NCI-H128 (cell line): ENCODE data around the gene EXT2.

Experiments used
- DNase-seq: peaks from one replicate; lab custom pipeline; 2025; ENCODE audit not compliant: unreplicated experiment; lab: John Stamatoyannopoulos, UW

Gene EXT2

DNA sequence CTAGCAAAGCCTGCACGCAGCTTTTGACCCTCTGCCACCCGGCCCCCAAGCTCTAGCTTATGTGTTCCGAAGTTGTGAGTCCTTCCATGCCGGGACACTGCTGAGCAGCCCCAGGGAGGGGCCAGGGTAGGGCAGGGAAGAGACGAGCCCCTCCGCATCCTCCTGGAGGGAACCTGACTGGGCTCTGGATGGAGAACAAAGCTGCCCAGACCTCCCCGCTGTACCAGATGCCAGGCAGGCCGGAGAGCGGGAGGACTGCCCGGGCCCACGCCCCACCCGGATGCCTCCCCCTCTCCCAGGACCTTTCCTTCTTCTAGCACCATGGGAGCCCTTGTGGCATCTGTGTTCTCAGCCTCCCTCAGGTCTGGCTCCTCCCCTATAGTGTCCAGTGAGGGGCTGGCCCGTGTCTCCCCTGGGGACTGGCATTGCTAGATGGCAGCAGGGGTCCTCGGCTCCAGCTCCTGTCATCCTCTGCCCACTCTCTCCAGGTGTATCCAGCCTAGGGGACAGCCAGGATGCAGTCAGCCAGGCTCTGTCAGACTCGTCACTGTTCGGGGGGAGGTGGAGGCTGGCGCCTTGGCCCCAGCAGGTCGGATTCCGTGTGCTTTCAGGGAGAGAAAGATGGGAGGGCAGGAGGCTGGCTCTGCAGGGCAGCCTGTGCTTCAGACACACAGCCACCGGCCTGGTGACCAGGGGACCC, 168.4 kb downstream of the EXT2 start:
- DNase-seq: no peak

DNA sequence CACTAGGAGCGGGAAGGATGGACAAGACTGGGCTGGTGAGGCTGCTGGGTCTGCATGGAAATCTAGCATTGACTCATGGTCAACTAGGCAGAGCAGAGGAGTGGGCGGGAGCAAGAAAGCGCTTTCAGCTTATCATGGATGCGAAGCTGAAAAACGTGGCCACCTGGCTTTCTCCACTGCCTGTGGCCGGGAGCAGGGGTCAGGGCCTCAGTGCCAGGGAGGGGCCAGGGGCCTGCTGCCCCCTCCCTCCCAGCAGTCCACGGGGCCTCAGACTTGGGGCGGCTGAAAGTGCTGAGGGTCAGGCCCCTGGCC, 168.9 kb downstream of the EXT2 start:
- DNase-seq: no peak

DNA sequence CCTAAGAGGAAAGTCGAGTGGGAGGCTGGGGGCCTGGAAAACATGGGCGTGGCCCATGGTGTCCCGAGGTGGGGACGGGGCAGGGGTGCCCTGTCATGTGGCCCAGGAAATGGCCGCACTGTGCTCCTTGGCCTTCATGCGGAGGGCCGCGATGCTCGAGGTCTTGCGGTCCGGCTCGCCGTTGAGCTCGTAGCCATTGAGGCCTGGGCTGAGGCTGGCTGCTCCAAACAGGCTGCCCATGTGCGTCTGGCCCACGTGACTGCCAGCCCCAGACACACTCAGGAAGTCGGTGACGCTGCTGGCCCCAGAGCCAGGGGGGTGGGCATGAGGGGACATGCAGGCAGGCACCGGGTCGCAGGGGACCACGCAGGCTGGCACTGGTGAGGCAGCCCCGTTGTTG, 169.3 kb downstream of the EXT2 start:
- no peak for DNase-seq

DNA sequence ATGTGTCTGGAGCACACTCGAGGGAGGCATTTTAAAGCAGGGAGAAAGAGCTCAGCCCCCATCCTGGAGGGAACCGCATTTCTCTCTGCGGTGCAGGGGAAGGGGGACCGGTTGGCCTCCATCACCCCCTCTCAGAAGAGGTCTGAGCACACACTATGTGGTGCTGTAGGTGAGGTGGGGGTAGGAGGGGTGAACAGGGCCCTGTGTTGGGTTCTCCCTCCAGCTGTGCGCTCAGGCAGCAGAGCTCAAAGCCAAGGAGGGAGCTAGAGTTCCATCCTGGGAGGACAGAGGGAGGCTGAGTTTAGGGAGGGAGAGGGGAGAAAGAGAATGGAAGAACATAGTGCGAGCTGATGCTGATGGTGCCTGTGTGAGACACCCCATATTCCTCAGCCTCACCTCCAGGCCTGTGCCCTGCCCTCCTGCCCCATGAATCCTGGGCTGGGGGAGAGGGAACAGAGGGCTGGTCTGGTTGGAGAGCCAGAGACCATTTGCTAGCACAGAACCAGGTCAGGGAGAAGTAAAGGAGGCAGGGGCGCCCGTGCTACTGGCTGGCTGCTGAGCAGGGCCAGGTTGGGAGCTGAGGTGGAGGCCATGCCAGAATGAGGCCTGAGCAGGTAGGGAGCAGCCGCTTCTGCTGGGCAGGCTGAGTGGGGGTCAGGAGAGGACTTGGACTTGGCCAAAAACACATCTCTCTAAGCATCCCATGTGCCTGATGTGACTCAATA, 170.7 kb downstream of the EXT2 start:
- no peak for DNase-seq

DNA sequence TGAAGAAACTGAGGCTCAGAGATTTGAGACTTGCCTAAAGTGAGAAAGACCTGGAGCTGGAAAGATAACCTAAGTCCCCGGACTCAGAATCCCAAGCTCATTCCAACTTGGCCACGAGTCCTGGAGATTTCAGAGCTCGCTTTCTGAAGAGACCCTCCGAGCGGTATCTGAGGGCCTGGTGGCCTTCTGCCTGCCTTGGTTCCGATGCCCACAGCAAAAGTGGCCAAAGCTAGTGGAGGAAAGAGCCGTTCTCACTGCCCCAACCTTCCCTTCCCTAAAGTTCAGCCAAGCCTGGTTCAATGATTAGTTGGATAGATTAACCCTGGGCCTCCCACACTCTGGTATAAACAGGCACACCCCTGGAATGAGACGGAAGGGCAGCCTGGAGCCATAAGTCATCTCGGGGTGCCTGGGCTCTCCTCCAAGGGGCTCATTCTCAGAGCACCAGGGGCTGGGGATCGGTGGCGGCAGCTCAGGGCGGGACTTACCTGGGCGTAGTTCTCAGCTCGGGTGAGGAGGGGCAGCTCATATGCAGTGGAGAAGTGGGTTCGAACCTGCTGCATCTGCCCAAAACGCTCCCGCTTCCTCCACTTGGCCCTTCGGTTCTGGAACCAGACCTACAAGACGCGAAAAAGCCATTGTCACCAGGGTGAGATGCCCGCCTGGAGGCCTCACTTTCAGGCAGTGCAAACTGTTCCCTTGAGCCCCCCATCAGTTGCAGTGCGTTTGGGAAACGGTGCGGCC, 171.7 kb downstream of the EXT2 start:
- DNase-seq: no peak

DNA sequence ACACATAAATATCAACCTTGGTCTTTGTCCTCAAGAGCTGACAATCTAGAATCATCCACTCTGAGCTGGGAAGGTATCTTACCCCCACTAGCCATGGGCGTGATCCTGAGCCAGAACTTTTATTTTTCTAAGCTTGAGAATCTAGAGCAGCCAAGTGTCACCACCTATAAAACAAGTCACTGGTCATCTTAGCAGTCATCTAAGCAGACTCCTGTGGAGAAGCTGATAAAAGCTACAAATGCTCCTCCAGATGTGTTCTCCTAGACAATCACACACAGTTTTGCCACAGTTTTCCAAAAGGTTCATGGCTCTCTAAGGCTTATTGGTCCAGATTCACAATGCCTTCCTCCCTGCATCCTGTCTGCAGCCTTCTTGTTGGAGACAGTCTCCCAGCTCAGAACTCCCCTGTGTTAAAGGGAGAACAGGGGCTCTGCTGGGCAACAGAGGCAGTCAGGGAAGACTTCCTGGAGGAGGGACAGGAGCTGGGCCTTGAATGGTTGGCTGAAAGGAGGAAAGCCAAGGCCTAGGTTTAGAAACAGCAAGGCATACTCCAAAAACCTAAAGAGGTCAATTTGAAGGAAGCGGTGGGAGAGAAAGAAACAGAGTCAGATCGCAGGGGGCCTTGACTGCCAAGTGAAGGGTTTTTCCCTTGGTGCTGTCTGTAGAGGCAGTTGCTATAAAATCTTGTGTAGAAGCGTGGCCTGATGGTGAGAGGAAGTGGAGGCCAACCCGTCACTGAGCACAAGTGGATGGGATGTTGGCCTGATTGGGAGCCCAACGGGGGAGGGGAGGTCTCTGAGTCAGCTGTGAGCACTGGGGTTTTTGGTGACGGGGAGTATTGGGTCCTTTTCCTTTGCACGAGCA, 172.5 kb downstream of the EXT2 start:
- DNase-seq: no peak

DNA sequence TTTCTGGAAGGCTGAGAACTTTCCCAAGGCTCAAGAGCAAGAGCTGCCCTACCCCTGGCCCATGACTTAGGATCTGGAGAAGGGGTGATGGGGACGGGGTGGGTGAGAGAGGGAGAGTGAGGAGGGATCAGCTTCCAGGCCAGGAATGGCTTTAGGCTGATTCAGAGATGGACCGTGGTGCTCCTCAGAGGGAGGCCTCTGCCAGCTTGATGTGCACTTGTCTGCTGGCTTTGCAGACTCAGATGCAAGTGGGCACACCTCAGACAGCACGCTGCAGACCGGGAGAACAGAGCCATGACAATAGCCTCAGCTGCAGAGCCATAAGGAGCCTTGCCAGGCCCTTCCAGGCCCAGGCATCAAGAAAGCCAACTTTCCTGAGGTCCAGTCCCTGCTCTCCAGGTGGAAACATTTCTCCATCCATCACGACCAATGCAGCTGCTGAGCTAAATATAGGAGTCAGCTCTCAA, 173.2 kb downstream of the EXT2 start:
- DNase-seq: no peak

DNA sequence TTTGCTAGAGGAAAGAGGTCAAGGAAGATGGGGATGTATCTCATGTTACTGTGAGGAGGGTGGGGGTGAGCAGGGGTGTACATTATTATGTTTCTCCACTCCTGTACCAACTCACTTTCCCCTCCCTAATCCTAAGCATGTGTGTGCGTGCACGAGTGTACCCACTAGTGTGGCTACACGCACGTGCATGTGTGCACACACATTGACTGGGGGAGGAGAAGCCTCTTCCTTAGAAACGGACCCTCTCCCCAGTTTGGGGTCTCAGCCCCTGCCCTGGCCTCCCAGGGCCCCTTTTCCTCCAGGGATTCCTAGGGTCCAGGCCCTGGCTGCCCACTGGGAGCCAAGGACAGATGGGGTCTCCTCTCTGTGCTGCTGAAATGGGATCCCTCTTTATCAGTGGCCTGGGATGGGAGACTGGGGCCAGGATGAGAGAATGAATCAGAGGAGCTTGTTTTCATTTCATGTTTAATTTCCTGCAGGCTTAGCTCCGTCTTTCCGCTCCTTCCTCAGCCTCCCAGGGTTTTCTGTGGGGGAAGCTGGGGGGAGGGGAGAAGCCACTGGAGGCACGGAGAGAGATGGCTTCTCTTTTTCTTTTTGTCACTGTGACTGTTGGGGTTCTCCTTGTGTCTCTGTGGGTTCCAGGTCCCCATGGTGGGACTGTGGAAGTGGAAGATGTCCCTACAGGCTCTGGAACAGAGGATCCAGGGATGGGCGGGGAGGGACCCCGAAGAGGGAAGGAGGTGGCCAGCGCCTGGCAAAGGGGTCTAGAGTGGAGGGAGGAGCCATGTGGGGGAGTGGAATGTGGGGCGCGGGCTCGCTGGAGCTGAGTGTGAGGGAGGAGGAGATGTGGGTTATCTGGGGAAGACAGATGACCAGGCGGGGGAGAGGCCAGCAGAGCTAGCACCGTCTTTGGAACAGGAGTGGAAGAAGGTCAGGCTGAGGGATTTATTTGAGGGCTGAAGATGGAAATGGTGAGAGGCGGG, 174.2 kb downstream of the EXT2 start:
- no peak for DNase-seq

DNA sequence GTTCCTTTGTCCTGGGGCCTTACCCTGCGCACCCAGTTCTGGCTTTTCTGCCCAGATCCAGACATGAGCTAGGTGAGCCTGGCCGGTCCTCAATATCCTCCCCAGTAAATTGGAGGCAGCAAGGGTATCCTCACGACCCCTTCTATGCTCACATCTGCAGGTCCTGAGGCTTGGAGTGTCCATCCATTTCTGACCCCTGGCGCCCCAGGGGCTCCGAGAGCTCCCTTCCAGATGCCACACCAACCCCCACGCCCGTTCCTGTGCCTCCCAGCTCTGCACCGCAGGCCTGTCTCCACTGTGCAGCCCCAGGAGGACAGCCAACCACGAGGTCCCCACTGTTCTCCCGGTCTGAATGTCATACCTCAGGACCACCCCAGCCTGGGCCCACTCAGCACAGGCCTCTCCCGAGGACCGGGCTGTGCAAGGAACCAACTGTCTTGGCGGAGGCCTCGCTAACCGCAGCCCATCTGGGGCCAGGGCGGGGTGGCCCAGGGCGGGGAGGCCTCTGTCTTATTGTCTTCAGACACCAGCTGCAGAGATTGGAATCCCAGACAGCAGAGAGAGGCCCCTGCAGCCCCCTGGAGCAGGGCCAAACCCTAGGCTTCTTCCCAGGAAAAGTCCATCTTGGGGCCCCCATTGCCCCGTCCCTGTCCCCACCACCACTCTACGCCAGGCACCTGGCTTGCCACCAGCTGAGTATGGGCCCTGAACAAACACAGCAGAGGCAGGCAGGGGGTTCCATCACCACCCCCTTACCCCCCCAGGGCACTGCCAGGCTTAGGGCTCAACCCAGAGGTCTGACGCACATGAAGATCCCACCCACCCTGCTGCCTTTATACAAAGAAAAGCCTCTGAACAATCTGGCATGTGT, 175.2 kb downstream of the EXT2 start:
- no peak for DNase-seq

DNA sequence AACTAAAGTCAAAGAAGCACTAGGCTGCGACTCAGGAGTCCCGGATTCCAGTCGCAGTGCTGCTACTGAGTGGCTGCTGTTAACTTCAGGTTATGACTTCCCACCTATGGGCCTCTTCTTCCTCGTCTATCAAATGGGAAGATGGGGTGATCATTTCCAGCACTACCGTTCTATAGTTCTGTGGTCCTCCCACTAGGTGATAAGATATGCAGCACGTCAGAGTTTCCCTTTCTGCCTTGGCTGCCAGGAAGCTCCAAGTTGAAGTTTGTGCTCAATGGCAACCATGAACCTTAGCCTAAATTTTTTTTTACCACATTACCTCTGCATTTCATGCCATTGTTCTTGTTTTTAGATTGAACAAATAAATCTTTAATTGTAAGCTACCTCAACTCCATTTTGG, 175.8 kb downstream of the EXT2 start:
- DNase-seq: no peak

DNA sequence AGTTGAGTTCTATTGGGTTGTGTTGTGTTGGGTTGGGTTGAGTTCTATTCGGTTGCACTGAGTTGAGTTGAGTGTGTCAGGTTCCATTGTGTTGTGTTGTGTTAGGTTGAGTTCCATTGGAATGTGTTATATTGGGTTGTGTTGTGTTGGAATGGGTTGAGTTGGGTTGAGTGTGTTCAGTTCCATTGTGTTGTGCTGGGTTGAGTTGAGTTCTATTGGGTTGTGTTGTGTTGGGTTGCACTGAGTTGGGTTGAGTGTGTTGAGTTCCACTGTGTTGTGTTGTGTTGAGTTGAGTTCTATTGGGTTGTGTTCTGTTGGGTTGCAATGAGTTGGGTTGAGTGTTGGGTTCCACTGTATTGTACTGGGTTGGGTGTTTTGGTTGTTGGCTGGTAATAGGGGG, 178.9 kb downstream of the EXT2 start:
- no peak for DNase-seq

DNA sequence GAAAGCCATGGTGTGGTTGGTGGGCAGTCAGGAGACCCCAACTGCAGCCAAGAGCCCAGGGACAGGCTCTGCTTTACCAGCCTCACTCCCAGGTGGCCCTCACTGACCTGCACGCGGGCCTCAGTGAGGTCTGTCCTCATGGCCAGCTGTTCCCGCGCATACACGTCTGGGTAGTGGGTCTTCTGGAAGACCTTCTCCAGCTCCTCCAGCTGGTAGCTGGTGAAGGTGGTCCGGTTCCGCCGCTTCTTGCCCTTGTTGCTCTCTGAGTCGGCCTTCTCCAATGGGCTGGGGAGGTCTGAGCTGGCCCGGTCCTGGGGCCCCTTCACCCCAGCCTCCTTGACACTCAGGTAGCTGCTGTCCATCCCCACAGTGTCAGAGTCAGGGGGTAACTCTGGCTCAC, 179.8 kb downstream of the EXT2 start:
- no peak for DNase-seq

DNA sequence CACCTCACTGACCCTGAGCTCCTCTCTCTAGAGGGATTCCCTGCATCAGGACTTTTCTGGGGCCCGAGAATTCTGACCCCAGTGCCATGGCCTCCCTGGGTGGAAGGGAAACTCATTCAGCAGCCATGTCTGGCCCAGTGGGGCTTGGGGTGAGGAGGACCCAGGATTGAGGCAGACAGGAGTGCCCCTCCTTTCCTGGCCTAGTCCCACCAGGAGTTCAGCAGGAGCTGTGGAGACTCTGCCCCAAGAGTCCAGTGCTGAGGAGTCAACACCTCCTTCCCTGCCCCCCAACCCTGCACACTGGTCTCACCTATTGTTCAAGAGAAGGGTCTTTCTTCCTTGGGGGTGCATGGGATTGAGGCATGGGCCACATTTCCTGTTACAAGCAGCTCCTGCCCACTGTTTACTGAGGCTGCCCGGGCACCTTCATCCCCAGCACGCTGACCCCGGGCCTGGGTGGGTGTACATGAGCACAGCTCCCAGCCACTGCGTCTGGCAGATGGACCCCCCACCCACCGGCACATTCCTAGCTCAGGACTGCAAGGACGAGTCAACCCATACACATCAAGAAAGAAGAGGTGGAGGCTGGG, 180.6 kb downstream of the EXT2 start:
- no peak for DNase-seq

DNA sequence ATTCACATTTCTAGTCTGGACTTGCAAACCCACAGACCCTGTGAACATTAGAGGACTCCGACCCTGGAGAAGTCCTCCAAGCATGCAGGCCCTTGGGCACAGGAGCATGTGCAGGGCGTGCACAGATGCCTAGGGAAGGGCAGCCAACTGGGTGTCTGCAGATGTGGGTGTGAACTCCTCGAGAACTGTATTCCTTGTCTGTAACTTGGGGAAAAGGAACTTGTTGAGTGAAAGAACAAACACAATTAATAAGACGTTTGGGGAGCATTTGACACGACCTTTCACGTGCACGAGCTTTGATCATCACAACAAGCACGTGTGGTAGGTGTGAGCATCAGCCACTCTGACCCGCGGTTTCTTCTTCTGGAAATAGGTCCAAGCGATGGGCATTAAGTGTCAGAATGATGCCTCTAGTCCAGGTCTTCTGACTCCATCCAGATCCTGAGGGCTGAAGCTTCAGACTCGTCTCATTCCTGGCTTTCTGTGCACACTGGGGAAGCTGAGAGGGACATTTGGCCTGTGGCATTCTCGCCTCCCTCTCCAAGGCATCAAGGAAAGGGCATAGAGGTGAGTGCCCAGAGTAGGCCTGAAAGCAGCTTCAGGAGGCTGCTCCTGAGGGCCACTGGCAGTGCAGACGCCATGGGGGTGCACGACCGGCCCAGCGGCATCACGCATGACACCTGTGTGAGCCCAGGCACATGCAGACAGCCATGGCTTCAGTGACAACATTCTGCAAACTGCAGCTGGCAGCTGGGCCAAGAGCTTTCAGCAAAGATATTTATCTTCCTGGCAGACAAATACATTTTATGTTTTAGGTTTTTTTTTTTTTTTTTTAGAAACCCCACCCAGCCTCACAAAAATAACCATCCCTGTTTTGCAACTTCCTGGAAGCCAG, 182.0 kb downstream of the EXT2 start:
- no peak for DNase-seq

DNA sequence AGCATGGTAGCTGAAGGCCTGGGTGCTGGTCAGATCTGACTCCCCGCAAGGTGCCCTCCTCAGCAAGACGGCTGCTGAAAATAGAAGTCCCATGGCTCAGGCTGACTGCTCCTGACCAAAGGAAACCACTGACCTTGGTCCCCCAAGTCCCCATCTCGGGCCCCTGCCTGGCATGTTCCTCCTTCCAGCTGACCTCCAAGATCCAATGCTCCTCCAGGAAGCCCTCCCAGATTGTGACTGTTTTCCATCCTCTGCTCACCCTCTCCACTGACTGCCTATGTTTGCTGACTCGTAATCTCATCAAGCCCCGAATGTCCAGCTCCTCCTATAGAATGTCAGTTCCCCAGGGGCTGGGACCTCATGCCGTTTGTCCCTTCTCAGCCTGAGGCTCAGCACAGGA, 184.0 kb downstream of the EXT2 start:
- DNase-seq: no peak

DNA sequence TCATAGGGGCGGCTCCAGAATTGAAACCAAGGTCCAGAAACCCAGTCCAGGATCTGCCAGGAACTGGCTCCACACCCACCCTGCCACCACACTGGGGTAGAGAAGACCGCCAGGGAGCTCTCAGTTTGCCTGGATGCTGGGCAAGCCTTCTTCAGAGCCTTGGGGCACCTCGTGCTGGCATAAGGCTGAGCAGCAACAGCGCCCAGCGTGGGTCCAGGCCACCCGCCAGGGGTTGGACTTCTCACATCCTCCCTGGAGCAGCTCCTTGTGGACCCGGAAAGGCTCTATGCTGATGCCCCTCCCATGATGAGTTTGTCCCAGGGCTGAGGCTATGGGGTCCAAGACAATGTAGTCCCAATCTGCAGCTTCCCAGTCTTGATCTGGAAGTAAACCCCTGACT, 184.8 kb downstream of the EXT2 start:
- DNase-seq: no peak

DNA sequence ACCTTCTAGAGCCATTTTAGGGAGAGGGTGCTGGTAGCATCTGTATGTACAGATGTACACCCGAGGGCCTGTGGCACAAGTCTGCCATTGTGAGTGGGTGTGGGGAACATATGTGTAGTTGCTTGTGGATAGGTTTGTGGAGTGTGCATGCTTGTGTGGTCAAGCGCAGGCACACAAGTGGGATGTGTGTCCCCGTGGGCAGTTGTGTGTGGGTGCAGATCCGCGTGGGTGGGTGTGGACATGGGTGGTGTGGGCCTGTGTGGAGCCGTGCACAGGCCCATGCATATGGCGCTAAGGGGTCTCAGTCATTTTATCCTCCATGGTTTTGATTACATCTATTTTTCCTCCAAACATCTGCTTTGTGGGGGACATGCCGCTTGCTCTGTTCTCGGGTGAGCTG, 185.7 kb downstream of the EXT2 start:
- DNase-seq: no peak

DNA sequence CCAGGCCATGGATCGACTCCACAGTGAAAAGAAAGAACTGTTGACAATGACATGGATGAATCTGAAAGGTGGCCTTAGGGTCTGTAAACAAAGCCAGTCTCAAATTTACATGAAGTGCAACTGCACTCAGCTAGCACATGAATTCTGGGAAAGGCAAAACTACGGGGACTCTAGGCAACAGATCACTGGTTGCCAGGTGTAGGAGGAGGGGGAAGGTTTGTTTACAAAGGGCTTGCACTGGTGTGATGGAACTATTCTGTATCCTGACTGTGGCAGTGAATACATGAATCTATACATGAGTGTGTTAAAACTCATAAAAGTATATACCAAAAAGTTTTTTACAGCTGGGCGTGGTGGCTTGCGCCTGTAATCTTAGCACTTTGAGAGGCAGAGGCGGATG, 187.1 kb downstream of the EXT2 start:
- DNase-seq: no peak
